Measurements from ENCODE around the gene CDH4. TPM values are rescaled to one million over a fixed set of nuclear protein-coding genes. Genes with fewer than 3 reads are reported as not detected.

CDH4 gene
- total RNA-seq, 2 experiments from 2014 or later, result 0.10 to 0.15 TPM

GRCh38 chr20:61771805-61772350 lies 519.8 kb downstream of the CDH4 start:
- DNase-seq, result no peak
- H3K4me1 Mint-ChIP-seq (ENCODE audit: low read depth), result no peaks in the 10 kb centered on the region
- H3K36me3 Mint-ChIP-seq (ENCODE audit: low read depth), result no peaks in the 10 kb centered on the region
- H3K27me3 Mint-ChIP-seq (ENCODE audit: low read depth), result no peaks in the 10 kb centered on the region
- intact Hi-C loops (cut with micrococcal nuclease), result no loop called here
- CTCF ChIA-PET, result no interaction called here
- H3K27ac Mint-ChIP-seq, result no peak overlapping the region
- H3K4me3 Mint-ChIP-seq, result no peak overlapping the region
- H3K9me3 Mint-ChIP-seq, result no peaks in the 10 kb centered on the region

GRCh38 chr20:61772828-61773631 lies 521.0 kb downstream of the CDH4 start:
- CTCF ChIA-PET, result no interaction called here
- Mint-ChIP-seq H3K4me1 (ENCODE audit: low read depth) (no peaks in the 10 kb centered on the region), H3K27me3 (ENCODE audit: low read depth) (no peaks in the 10 kb centered on the region), H3K9me3 (no peaks in the 10 kb centered on the region), H3K36me3 (ENCODE audit: low read depth) (no peaks in the 10 kb centered on the region), H3K27ac (no peak overlapping the region), H3K4me3 (no peak overlapping the region)
- intact Hi-C loops (cut with micrococcal nuclease), result no loop called here
- no peak for DNase-seq

- Mint-ChIP-seq H3K4me1 (ENCODE audit: low read depth) (no peaks in the 10 kb centered on the region), H3K36me3 (ENCODE audit: low read depth) (no peaks in the 10 kb centered on the region), H3K9me3 (no peaks in the 10 kb centered on the region), H3K4me3 (no peak overlapping the region), H3K27ac (no peak overlapping the region), H3K27me3 (ENCODE audit: low read depth) (no peaks in the 10 kb centered on the region)
- CTCF ChIA-PET, result no interaction called here
- no peak for DNase-seq
- intact Hi-C loops (cut with micrococcal nuclease), result no loop called here
Measured at GRCh38 chr20:61773926-61774587, 522.0 kb downstream of the CDH4 start.

- H3K27ac Mint-ChIP-seq, result no peak overlapping the region
- H3K36me3 Mint-ChIP-seq (ENCODE audit: low read depth), result no peaks in the 10 kb centered on the region
- peaks cover under 1% of the 10 kb centered on the region for H3K9me3 Mint-ChIP-seq
- H3K4me1 Mint-ChIP-seq (ENCODE audit: low read depth), result no peaks in the 10 kb centered on the region
- no peak for DNase-seq
- no peaks in the 10 kb centered on the region for H3K27me3 Mint-ChIP-seq (ENCODE audit: low read depth)
- intact Hi-C loops (cut with micrococcal nuclease), result no loop called here
- H3K4me3 Mint-ChIP-seq, result no peak overlapping the region
- CTCF ChIA-PET, result no interaction called here
Measured at GRCh38 chr20:61775423-61775822, 523.4 kb downstream of the CDH4 start.

- Mint-ChIP-seq H3K27ac (no peak overlapping the region), H3K36me3 (ENCODE audit: low read depth) (no peaks in the 10 kb centered on the region), H3K9me3 (peaks cover 10% of the 10 kb centered on the region), H3K27me3 (ENCODE audit: low read depth) (no peaks in the 10 kb centered on the region), H3K4me3 (no peak overlapping the region), H3K4me1 (ENCODE audit: low read depth) (no peaks in the 10 kb centered on the region)
- intact Hi-C loops (cut with micrococcal nuclease), result no loop called here
- CTCF ChIA-PET, result no interaction called here
- no peak for DNase-seq
Measured at GRCh38 chr20:61776491-61777075, 524.5 kb downstream of the CDH4 start.

- CTCF ChIA-PET, result no interaction called here
- H3K4me3 Mint-ChIP-seq, result no peak overlapping the region
- no peaks in the 10 kb centered on the region for H3K4me1 Mint-ChIP-seq (ENCODE audit: low read depth)
- H3K27ac Mint-ChIP-seq, result no peak overlapping the region
- no peaks in the 10 kb centered on the region for H3K36me3 Mint-ChIP-seq (ENCODE audit: low read depth)
- no peaks in the 10 kb centered on the region for H3K27me3 Mint-ChIP-seq (ENCODE audit: low read depth)
- H3K9me3 Mint-ChIP-seq, result peaks cover 12% of the 10 kb centered on the region
- intact Hi-C loops (cut with micrococcal nuclease), result no loop called here
- DNase-seq, result no peak
Measured at GRCh38 chr20:61777773-61778494, 525.9 kb downstream of the CDH4 start.

- CTCF ChIA-PET, result no interaction called here
- Mint-ChIP-seq H3K36me3 (ENCODE audit: low read depth) (no peaks in the 10 kb centered on the region), H3K4me1 (ENCODE audit: low read depth) (no peaks in the 10 kb centered on the region), H3K27me3 (ENCODE audit: low read depth) (peaks cover 2% of the 10 kb centered on the region), H3K27ac (no peak overlapping the region), H3K4me3 (no peak overlapping the region), H3K9me3 (peaks cover 12% of the 10 kb centered on the region)
- no peak for DNase-seq
- intact Hi-C loops (cut with micrococcal nuclease), result no loop called here
Measured at GRCh38 chr20:61778495-61778863, 526.4 kb downstream of the CDH4 start.

GRCh38 chr20:61779176-61779965 lies 527.3 kb downstream of the CDH4 start:
- Mint-ChIP-seq H3K4me1 (ENCODE audit: low read depth) (no peaks in the 10 kb centered on the region), H3K27me3 (ENCODE audit: low read depth) (peaks cover 2% of the 10 kb centered on the region), H3K36me3 (ENCODE audit: low read depth) (no peaks in the 10 kb centered on the region), H3K9me3 (peaks cover 12% of the 10 kb centered on the region), H3K27ac (no peak overlapping the region), H3K4me3 (no peak overlapping the region)
- no peak for DNase-seq
- intact Hi-C loops (cut with micrococcal nuclease), result no loop called here
- CTCF ChIA-PET, result interaction anchor here (1.1 kb wide), 1 partner anchor 107 kb away, joined by 3 read pairs; no protein-coding TSS in a partner anchor

GRCh38 chr20:61780066-61780465 lies 528.0 kb downstream of the CDH4 start:
- CTCF ChIA-PET, result interaction anchor here (1.1 kb wide), 1 partner anchor 107 kb away, joined by 3 read pairs; no protein-coding TSS in a partner anchor
- DNase-seq, result no peak
- Mint-ChIP-seq H3K27ac (no peak overlapping the region), H3K27me3 (ENCODE audit: low read depth) (peaks cover 2% of the 10 kb centered on the region), H3K36me3 (ENCODE audit: low read depth) (no peaks in the 10 kb centered on the region), H3K9me3 (peaks cover 12% of the 10 kb centered on the region), H3K4me1 (ENCODE audit: low read depth) (no peaks in the 10 kb centered on the region), H3K4me3 (no peak overlapping the region)
- intact Hi-C loops (cut with micrococcal nuclease), result no loop called here

- Mint-ChIP-seq H3K27ac (no peak overlapping the region), H3K27me3 (ENCODE audit: low read depth) (peaks cover 2% of the 10 kb centered on the region), H3K4me1 (ENCODE audit: low read depth) (no peaks in the 10 kb centered on the region), H3K9me3 (peaks cover 12% of the 10 kb centered on the region), H3K4me3 (no peak overlapping the region), H3K36me3 (ENCODE audit: low read depth) (no peaks in the 10 kb centered on the region)
- intact Hi-C loops (cut with micrococcal nuclease), result no loop called here
- no peak for DNase-seq
- CTCF ChIA-PET, result no interaction called here
Measured at GRCh38 chr20:61784801-61785566, 532.9 kb downstream of the CDH4 start.

- Mint-ChIP-seq H3K27me3 (ENCODE audit: low read depth) (peaks cover 2% of the 10 kb centered on the region), H3K4me1 (ENCODE audit: low read depth) (no peaks in the 10 kb centered on the region), H3K36me3 (ENCODE audit: low read depth) (no peaks in the 10 kb centered on the region), H3K9me3 (peaks cover 12% of the 10 kb centered on the region), H3K4me3 (no peak overlapping the region), H3K27ac (no peak overlapping the region)
- intact Hi-C loops (cut with micrococcal nuclease), result no loop called here
- no peak for DNase-seq
- CTCF ChIA-PET, result no interaction called here
Measured at GRCh38 chr20:61785567-61785816, 533.4 kb downstream of the CDH4 start.
